Measurements from ENCODE around the gene ATP5F1A.
"Not testable (repeated sequence)": the region's sequence is repeated elsewhere in the genome, so short reads cannot be mapped to it uniquely, and the experiment has no call there.

The ATP5F1A gene

GRCh38 chr18:46047369-46047768 lies 50.7 kb downstream of the ATP5F1A start:
- not testable (repeated sequence) for DNase-seq (ENCODE audit: low read depth in 2 of 2)

DNA sequence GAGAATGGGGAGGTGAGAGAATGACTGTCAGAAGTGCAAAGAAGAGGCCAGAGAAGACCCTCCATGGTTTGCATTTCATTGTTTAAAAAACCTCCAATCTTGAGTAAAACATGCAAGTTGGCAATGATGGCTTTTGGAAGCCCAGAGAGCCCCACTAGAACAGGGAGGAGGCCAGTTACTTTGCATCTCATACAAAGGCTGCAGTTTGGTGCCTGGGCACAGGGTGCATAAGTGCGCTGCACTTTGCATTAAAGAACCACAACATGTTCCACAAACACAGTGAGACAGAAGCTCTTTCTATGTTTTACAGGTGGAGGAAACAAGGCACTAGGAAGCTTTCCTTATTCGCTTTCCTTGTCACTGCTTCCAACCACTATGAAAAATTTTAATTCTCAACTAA lies 51.4 kb downstream of the ATP5F1A start:
- DNase-seq (ENCODE audit: low read depth in 2 of 2): no peak

GRCh38 chr18:46046126-46046525 lies 52.0 kb downstream of the ATP5F1A start:
- DNase-seq (ENCODE audit: low read depth in 2 of 2): no peak

- no peak for DNase-seq (ENCODE audit: low read depth in 2 of 2)
Measured at GRCh38 chr18:46042571-46043123, 55.4 kb downstream of the ATP5F1A start.

- no peak for DNase-seq (ENCODE audit: low read depth in 2 of 2)
Measured at GRCh38 chr18:46040747-46041104, 57.4 kb downstream of the ATP5F1A start.

GRCh38 chr18:46040033-46040746 lies 57.9 kb downstream of the ATP5F1A start:
- DNase-seq (ENCODE audit: low read depth in 2 of 2): no peak

DNA sequence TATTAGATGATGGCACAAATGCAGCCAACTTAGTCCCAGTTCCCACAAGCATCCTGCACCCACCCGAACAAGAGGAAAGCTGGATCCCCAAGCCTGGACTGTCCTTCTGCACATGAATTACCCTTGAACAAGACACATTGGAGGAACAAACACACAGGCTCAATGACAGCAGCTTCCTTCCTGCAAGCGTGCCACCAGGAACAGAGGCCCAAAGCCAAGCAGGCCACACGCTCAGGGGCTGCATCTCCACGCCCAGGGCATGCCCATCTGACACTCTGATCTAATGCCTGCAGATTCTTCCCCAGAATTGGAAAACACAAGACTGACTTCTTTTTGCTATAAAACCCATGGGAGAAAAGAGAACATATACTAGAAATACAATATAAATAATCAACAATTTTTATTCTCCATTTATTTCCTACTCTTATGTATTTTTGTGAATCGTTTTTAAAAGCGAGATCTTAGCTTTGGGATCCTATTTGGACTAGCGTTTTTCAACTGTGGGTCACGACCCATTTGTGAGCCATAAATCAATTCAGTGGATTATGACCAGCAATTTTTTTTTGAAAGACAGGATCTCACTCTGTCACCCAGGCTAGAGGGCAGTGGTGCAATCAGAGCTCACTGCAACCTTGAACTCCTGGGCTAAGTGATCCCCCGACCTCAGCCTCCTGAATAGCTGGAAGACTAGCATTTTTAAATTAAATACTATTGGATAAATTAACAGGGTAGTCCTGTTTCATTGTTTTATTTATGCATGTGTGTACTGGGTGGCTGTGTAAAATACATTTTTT lies 60.4 kb downstream of the ATP5F1A start:
- DNase-seq (ENCODE audit: low read depth in 2 of 2): no peak

DNA sequence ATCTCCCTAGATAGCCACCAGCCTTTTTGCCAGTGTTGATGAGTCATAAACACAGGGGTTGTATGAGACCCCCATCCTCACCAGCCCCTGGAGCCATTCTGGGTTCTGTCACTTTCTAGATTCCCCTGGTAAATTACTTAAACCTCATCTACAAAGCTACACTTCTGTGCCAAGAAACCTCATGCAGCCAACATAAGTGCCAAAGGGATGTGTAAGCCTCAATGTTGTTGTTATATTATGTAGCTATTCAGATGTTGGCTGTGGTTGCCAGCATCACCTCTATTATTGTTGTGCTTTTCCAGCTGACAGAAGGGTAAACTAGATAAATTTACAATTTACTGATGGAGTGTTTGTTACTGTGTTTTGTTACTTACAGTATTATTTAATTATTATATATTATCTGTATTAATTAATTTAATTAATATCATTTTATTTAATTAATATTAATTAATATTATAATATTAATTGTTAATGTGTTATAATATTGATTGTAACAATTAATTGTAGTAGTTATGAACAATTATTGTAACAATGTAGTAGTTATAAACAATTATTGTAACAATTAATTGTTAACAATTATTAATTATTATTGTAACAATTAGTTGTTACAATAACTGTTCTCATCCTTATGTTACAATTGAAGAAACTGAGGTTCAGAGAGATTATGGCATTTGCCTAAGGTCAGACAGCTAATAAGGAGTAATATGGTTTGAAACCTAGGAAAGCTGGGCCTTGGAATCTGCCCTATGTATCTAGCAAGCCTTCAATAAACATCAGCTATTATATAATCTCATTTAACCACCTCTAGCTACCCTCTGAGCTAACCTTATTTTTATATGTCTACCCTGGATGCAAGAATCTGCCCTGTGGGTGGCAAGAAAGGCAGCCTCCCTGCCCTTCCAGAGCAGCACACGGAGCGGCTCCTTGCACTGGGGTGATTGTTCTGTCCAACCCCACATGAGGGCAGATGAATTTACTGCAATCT lies 62.1 kb downstream of the ATP5F1A start:
- DNase-seq (ENCODE audit: low read depth in 2 of 2): no peak

- DNase-seq (ENCODE audit: low read depth in 2 of 2): no peak
Measured at GRCh38 chr18:46034230-46034629, 63.9 kb downstream of the ATP5F1A start.

- DNase-seq (ENCODE audit: low read depth in 2 of 2): no peak
Measured at GRCh38 chr18:46031741-46032140, 66.4 kb downstream of the ATP5F1A start.
